Effector memory CD4-positive, alpha-beta T cell (primary cell): ENCODE results near the gene MRTFB.

Experiments used
- DNase-seq, 3 donors: peaks; one replicate each; pipeline ENCODE4 v3.0.0-alpha.2; 2020
- H3K27ac ChIP-seq: 2 replicates; pipeline ENCODE4 v1.7.0; 2013; ENCODE audit warnings: mild to moderate bottlenecking, low read length, moderate library complexity; ENCODE audit not compliant: insufficient read depth, poor library complexity, severe bottlenecking
- H3K27me3 ChIP-seq: replicated peaks from 2 replicates; pipeline ENCODE4 v1.7.0; 2013; ENCODE audit warnings: mild to moderate bottlenecking, low read length; ENCODE audit not compliant: insufficient read depth, control insufficient read depth, poor library complexity, severe bottlenecking
- H3K36me3 ChIP-seq: 2 replicates; pipeline ENCODE4 v1.7.0; 2013; ENCODE audit warnings: mild to moderate bottlenecking, low read length, moderate library complexity; ENCODE audit not compliant: control insufficient read depth, insufficient read depth
- H3K4me1 ChIP-seq: 2 replicates; pipeline ENCODE4 v1.7.0; 2013; ENCODE audit warnings: low read length, mild to moderate bottlenecking; ENCODE audit not compliant: control insufficient read depth, insufficient read depth, poor library complexity, severe bottlenecking
- H3K4me3 ChIP-seq: 2 replicates; pipeline ENCODE4 v1.7.0; 2013; ENCODE audit warnings: low read length, low read depth, mild to moderate bottlenecking; ENCODE audit not compliant: insufficient read depth, poor library complexity, severe bottlenecking
- H3K9me3 ChIP-seq: 2 replicates; pipeline ENCODE4 v1.7.0; 2013; ENCODE audit warnings: mild to moderate bottlenecking, low read length, moderate library complexity; ENCODE audit not compliant: control insufficient read depth

MRTFB gene

GRCh38 chr16:14150796-14151195, 79.7 kb downstream of the MRTFB start:
- H3K9me3 ChIP-seq: no peaks in the 10 kb centered on the region
- DNase-seq: no peak
- H3K36me3 ChIP-seq: no peaks in the 10 kb centered on the region
- no peak overlapping the region for H3K27ac ChIP-seq
- no peak overlapping the region for H3K4me3 ChIP-seq
- H3K4me1 ChIP-seq: no peaks in the 10 kb centered on the region
- no peaks in the 10 kb centered on the region for H3K27me3 ChIP-seq

GRCh38 chr16:14151256-14152030, 80.3 kb downstream of the MRTFB start:
- Histone ChIP-seq H3K27ac (no peak overlapping the region), H3K27me3 (no peaks in the 10 kb centered on the region), H3K4me1 (no peaks in the 10 kb centered on the region), H3K36me3 (no peaks in the 10 kb centered on the region), H3K4me3 (no peak overlapping the region), H3K9me3 (no peaks in the 10 kb centered on the region)
- no peak for DNase-seq

GRCh38 chr16:14155572-14156190, 84.6 kb downstream of the MRTFB start:
- Histone ChIP-seq H3K4me3 (no peak overlapping the region), H3K27me3 (no peaks in the 10 kb centered on the region), H3K27ac (no peak overlapping the region), H3K36me3 (no peaks in the 10 kb centered on the region), H3K4me1 (no peaks in the 10 kb centered on the region), H3K9me3 (no peaks in the 10 kb centered on the region)
- DNase-seq: no peak

DNA sequence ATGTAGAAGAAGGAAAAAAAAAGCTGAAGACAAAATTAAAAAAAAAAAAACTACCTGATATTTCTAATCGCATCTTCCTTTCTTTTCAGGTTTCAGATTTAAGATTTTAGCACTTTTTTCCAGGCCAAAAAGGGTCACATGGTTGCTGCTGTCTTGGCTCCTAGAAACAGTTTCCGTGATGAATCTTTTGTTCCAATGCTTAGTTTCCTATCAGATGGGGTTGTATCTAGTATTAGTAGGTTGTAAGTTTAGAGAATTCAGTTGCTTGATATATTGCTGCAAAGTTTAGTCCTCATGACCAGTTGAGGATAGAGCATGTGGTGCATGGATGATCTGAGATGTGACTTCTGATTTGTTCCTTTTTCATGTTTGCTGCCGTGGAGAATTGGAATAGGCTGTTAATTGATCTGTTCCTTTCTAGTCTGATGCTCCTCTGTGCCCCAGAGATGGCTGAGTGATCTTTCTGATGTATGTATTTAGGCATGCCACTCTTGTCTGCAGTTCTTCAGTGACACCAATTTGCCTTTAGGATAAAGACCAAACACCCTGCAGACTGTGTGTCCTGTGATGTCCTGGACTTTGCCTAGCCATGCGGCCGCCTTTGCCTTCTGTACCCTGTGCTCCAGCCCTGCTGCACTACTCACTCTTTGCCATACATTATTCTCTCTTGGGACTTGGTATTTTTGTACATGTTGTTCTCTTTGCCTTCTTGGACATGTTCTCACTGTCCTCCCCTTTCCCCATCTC, 94.0 kb downstream of the MRTFB start:
- DNase-seq: no peak
- no peaks in the 10 kb centered on the region for H3K9me3 ChIP-seq
- H3K4me1 ChIP-seq: no peaks in the 10 kb centered on the region
- no peaks in the 10 kb centered on the region for H3K36me3 ChIP-seq
- no peak overlapping the region for H3K4me3 ChIP-seq
- H3K27me3 ChIP-seq: no peaks in the 10 kb centered on the region
- H3K27ac ChIP-seq: no peak overlapping the region

GRCh38 chr16:14168146-14168545, 97.0 kb downstream of the MRTFB start:
- no peaks in the 10 kb centered on the region for H3K4me1 ChIP-seq
- no peak for DNase-seq
- no peak overlapping the region for H3K4me3 ChIP-seq
- H3K27ac ChIP-seq: no peak overlapping the region
- no peaks in the 10 kb centered on the region for H3K27me3 ChIP-seq
- no peaks in the 10 kb centered on the region for H3K9me3 ChIP-seq
- H3K36me3 ChIP-seq: no peaks in the 10 kb centered on the region

GRCh38 chr16:14172200-14172809, 101.2 kb downstream of the MRTFB start:
- Histone ChIP-seq H3K36me3 (no peaks in the 10 kb centered on the region), H3K4me1 (no peaks in the 10 kb centered on the region), H3K4me3 (no peak overlapping the region), H3K27ac (no peak overlapping the region), H3K9me3 (no peaks in the 10 kb centered on the region), H3K27me3 (no peaks in the 10 kb centered on the region)
- DNase-seq: no peak

- Histone ChIP-seq H3K4me1 (no peaks in the 10 kb centered on the region), H3K9me3 (no peaks in the 10 kb centered on the region)
Measured at GRCh38 chr16:14175086-14175485, 104.0 kb downstream of the MRTFB start.

DNA sequence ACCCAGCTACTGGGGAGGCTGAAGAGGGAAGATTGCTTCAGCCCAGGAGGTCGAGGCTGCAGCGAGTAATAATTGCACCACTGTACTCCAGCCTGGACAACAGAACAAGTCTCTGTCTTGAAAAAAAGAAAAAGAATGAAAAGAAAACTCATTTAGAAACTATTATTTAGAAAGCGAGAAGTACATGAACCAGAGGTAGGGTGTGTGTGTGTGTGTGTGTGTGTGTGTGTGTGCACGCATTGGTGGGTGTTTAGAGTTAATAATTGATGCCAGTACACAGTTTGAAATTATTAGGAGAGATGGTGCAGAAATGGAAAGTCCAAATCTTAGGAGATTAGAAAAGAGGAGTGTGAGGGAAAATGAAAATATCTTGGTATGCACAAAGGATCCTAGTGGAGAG, 106.6 kb downstream of the MRTFB start:
- no peak for DNase-seq
- Histone ChIP-seq H3K4me1 (no peaks in the 10 kb centered on the region), H3K9me3 (no peaks in the 10 kb centered on the region), H3K36me3 (no peaks in the 10 kb centered on the region), H3K27ac (no peak overlapping the region), H3K27me3 (no peaks in the 10 kb centered on the region), H3K4me3 (no peak overlapping the region)

More at GRCh38 chr16:14175086-14175485, 104.0 kb downstream of the MRTFB start:
- no peak for DNase-seq
- H3K4me3 ChIP-seq: no peak overlapping the region
- no peaks in the 10 kb centered on the region for H3K36me3 ChIP-seq
- H3K27ac ChIP-seq: no peak overlapping the region
- H3K27me3 ChIP-seq: no peaks in the 10 kb centered on the region

DNA sequence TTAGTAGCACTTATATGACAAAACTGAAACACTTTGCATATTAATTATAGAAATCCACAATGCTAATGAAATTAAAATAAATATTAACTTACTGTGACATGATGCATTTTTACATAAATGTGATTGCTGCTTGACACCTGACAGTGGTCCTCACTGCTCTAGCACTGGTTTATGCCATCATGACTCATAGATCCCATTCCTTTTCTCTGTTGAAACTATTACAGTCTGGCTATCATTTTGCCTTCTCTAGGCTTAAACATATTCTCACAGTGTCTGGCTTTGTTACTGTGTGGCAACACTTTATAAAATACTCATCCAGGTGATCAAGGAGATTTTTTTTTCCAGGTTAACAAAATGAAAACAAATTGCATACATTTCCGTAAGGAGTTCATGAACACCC, 108.0 kb downstream of the MRTFB start:
- no peaks in the 10 kb centered on the region for H3K4me1 ChIP-seq
- H3K36me3 ChIP-seq: no peaks in the 10 kb centered on the region
- DNase-seq: no peak
- H3K27ac ChIP-seq: no peak overlapping the region
- H3K9me3 ChIP-seq: no peaks in the 10 kb centered on the region
- H3K4me3 ChIP-seq: no peak overlapping the region
- H3K27me3 ChIP-seq: no peaks in the 10 kb centered on the region
